HG03520 (cell line): ENCODE data around the gene POLA2.
A peak's percentile ranks its signal among the peaks of the same experiment; 100 is the strongest.

Experiments
- ATAC-seq: cut with Tn5 transposase; IDR thresholded peaks from one replicate; pipeline ENCODE4 v1.9.1; 2021; ENCODE audit warnings: mild to moderate bottlenecking, moderate library complexity; ENCODE audit not compliant: unreplicated experiment

Gene POLA2

GRCh38 chr11:65305501-65306268 is 43.9 kb downstream of the POLA2 start:
- no peak for ATAC-seq

GRCh38 chr11:65307298-65308229 is 45.8 kb downstream of the POLA2 start:
- ATAC-seq, result no peak

- no peak for ATAC-seq
Measured at GRCh38 chr11:65308281-65308891, 46.6 kb downstream of the POLA2 start.

GRCh38 chr11:65309006-65309405 is 47.2 kb downstream of the POLA2 start:
- no peak for ATAC-seq

- no peak for ATAC-seq
Measured at GRCh38 chr11:65310215-65310614, 48.5 kb downstream of the POLA2 start.

GRCh38 chr11:65310736-65311135 is 49.0 kb downstream of the POLA2 start:
- no peak for ATAC-seq

- ATAC-seq, result no peak
Measured at GRCh38 chr11:65311170-65311678, 49.5 kb downstream of the POLA2 start.

- peak; percentile 65 for ATAC-seq
Measured at GRCh38 chr11:65314501-65315203, 52.9 kb downstream of the POLA2 start, which contains the start of gene CDC42EP2. Gene CDC42EP2, plus strand, starts transcription at chr11:65314866. Its CDS starts 6,033 bp downstream, at chr11:65320899.

- peak; percentile 11 for ATAC-seq
Measured at GRCh38 chr11:65315204-65315865, 53.6 kb downstream of the POLA2 start.

GRCh38 chr11:65315866-65316226 is 54.1 kb downstream of the POLA2 start:
- no peak for ATAC-seq

- ATAC-seq, result no peak
Measured at GRCh38 chr11:65316227-65317024, 54.7 kb downstream of the POLA2 start.

- no peak for ATAC-seq
Measured at GRCh38 chr11:65317025-65317786, 55.4 kb downstream of the POLA2 start.

GRCh38 chr11:65320386-65321075 is 58.8 kb downstream of the POLA2 start:
- ATAC-seq, result no peak

- ATAC-seq, result no peak
Measured at GRCh38 chr11:65321076-65321475, 59.3 kb downstream of the POLA2 start.

GRCh38 chr11:65321828-65322485 is 60.2 kb downstream of the POLA2 start:
- no peak for ATAC-seq

- no peak for ATAC-seq
Measured at GRCh38 chr11:65323813-65324212, 62.1 kb downstream of the POLA2 start.

- no peak for ATAC-seq
Measured at GRCh38 chr11:65325435-65325834, 63.7 kb downstream of the POLA2 start.
